ENCODE data around the gene KCNK16.

KCNK16 gene

GRCh38 chr6:39335780-39336545 is 13.5 kb upstream of the KCNK16 start:
- DNase-seq (ENCODE audit: low read depth), result peak; percentile 45
- TF ChIP-seq CTCF (conservative IDR thresholded peaks at IDR 0.05; ENCODE audit: low read length), result no peak
- H3K4me3 ChIP-seq (ENCODE audit: low read length), result no peak overlapping the region

- no peak overlapping the region for H3K4me3 ChIP-seq (ENCODE audit: low read length)
- no peak for DNase-seq (ENCODE audit: low read depth)
- TF ChIP-seq CTCF (conservative IDR thresholded peaks at IDR 0.05; ENCODE audit: low read length), result no peak
Observed at GRCh38 chr6:39333644-39334438, 11.3 kb upstream of the KCNK16 start.

- H3K4me3 ChIP-seq (ENCODE audit: low read length), result no peak overlapping the region
- no peak for TF ChIP-seq CTCF (conservative IDR thresholded peaks at IDR 0.05; ENCODE audit: low read length)
- DNase-seq (ENCODE audit: low read depth), result no peak
Observed at GRCh38 chr6:39330476-39330875, 8.0 kb upstream of the KCNK16 start.

GRCh38 chr6:39330057-39330456 is 7.6 kb upstream of the KCNK16 start:
- no peak overlapping the region for H3K4me3 ChIP-seq (ENCODE audit: low read length)
- no peak for TF ChIP-seq CTCF (conservative IDR thresholded peaks at IDR 0.05; ENCODE audit: low read length)
- DNase-seq (ENCODE audit: low read depth), result no peak

GRCh38 chr6:39328066-39328465 is 5.6 kb upstream of the KCNK16 start:
- H3K4me3 ChIP-seq (ENCODE audit: low read length), result no peak overlapping the region
- no peak for TF ChIP-seq CTCF (conservative IDR thresholded peaks at IDR 0.05; ENCODE audit: low read length)
- no peak for DNase-seq (ENCODE audit: low read depth)

GRCh38 chr6:39327507-39327906 is 5.0 kb upstream of the KCNK16 start:
- DNase-seq (ENCODE audit: low read depth), result no peak
- H3K4me3 ChIP-seq (ENCODE audit: low read length), result no peak overlapping the region
- no peak for TF ChIP-seq CTCF (conservative IDR thresholded peaks at IDR 0.05; ENCODE audit: low read length)

GRCh38 chr6:39321761-39322160 is 741 bp downstream of the KCNK16 start:
- TF ChIP-seq CTCF (conservative IDR thresholded peaks at IDR 0.05; ENCODE audit: low read length), result no peak
- DNase-seq (ENCODE audit: low read depth), result no peak
- no peak overlapping the region for H3K4me3 ChIP-seq (ENCODE audit: low read length)
